ENCODE results near the gene KREMEN1. TPM values are rescaled to one million over a fixed set of nuclear protein-coding genes. Genes with fewer than 3 reads are reported as not detected.

Gene KREMEN1
- total RNA-seq, 1 donor from 2014 or later, result 10.7 TPM

DNA sequence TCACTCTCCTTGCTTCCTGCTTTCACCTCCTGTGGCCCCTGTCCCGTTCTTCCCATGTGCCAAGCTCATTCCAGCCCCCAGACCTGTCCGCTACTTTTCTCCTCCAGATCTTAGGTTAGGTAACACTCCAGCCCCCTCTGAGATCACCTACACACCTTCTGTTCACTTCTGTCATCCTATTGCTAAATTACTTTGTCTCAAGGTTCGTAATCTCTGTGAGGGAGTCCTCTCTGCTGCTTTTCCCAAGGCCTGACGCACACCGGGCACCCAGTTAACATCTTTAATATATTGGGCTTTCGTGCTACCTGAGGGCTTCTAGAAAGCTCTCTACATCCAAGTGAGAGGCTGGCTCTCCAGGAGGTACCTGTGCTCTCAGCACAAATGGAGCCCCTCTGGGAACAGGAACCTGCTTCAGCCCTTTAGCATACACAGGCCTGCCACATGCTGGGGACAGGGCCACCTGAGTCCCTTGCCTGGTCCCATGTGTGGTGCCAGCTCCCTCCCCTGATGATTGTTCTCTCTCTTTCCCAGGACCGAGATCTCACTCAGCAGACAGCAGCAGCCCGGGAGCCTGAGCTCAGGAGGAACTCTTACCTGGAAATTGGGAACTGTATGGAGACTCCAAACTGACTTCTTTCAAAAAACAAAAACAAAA is 19.7 kb upstream of the KREMEN1 start:
- H3K27ac ChIP-seq, result no peak overlapping the region
- no peaks in the 10 kb centered on the region for H3K27me3 ChIP-seq
- intact Hi-C loops (cut with DNase I), result no loop called here
- no peak overlapping the region for H3K4me3 ChIP-seq
- no peak for DNase-seq (ENCODE audit: low spot score in 2 of 2)
- TF ChIP-seq, protein P1, sequence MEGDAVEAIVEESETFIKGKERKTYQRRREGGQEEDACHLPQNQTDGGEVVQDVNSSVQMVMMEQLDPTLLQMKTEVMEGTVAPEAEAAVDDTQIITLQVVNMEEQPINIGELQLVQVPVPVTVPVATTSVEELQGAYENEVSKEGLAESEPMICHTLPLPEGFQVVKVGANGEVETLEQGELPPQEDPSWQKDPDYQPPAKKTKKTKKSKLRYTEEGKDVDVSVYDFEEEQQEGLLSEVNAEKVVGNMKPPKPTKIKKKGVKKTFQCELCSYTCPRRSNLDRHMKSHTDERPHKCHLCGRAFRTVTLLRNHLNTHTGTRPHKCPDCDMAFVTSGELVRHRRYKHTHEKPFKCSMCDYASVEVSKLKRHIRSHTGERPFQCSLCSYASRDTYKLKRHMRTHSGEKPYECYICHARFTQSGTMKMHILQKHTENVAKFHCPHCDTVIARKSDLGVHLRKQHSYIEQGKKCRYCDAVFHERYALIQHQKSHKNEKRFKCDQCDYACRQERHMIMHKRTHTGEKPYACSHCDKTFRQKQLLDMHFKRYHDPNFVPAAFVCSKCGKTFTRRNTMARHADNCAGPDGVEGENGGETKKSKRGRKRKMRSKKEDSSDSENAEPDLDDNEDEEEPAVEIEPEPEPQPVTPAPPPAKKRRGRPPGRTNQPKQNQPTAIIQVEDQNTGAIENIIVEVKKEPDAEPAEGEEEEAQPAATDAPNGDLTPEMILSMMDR (IDR thresholded peaks at IDR 0.05), result no peak
- H3K9me3 ChIP-seq, result no peaks in the 10 kb centered on the region
- H3K36me3 ChIP-seq, result peaks cover 27 to 31% of the 10 kb centered on the region in 2 donors
- H3K4me1 ChIP-seq, result no peaks in the 10 kb centered on the region

DNA sequence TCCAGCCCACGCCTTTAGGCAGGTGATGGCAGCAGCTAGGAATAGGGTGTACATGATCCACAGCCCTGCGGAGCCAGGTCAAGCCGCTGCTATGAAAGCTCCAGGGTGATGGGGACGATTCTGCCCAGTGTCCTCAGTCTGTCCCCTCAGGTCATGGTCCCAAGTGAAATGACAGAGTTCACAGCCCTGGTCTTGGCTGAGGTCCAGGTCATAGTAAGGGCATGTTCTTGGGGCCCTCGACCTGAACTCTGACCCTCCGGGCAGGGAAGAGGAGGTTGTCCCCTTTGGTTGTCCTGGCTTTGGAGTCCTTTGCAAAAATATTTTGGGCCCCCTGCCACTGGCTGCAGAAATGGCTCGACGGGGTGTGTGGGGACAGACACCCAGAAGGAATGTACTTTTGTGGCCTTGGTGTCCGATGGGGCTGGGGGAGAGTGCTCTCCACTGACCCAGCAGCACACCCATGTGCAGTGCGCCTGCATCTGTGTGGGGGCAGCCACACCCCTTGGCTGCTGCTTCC is 18.5 kb upstream of the KREMEN1 start:
- no peaks in the 10 kb centered on the region for H3K9me3 ChIP-seq
- no peaks in the 10 kb centered on the region for H3K27me3 ChIP-seq
- intact Hi-C loops (cut with DNase I), result no loop called here
- TF ChIP-seq, protein P1 (IDR thresholded peaks at IDR 0.05), result no peak
- no peak overlapping the region for H3K27ac ChIP-seq
- no peak overlapping the region for H3K4me3 ChIP-seq
- H3K4me1 ChIP-seq, result no peaks in the 10 kb centered on the region
- H3K36me3 ChIP-seq, result peaks cover 15 to 19% of the 10 kb centered on the region in 2 donors
- DNase-seq (ENCODE audit: low spot score in 2 of 2), result no peak

DNA sequence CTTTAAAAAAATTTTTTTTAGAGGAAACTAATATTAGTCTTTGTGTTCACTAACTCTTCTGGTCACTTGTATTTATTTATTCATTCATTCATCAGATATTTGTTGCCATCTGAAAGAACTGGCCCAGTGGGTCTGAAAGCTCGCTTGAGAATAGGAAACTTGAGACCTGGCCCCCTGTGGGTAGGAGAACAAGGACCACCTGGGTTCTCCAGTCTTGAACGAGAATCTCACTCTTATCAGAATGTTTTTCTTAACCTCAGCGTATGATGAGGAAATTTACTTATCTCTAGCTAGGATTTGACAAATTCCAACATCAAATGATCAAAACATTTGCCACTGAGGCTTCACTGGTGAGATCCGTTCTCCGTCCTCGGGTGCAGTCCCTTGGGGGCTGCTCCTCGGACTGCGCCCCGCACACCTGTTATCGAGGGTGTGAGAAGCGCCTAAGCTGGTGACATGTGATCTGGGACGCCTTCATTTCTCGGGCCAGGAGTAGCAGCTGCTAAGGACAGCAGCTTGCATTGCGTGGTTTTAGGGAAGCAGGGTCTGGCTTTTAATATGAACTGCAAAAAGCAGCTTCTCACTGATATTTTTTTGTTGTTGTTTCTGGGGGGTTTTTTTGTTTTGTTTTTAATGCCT is 17.5 kb upstream of the KREMEN1 start:
- intact Hi-C loops (cut with DNase I), result no loop called here

DNA sequence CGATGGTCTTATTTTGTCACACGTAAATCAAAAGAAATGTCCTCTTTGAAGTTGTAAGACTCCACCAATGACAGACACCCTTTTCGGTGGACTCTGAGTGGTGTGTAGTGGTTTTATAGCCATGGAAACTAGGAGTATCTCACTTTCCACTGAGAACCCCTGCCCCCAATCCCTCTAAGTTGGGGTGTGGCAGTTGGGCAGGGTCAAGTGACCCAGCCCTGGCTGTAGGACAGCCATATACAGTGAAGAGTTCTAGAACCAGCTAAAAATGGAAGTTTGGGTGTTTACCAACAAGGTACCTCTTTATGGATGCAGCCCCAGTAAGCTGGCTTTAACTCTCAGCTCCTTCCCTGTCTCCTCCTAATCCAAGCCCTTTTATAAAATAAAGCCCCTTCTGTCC is 16.4 kb upstream of the KREMEN1 start:
- no peak for DNase-seq (ENCODE audit: low spot score in 2 of 2)
- H3K36me3 ChIP-seq, result no peaks in the 10 kb centered on the region
- intact Hi-C loops (cut with DNase I), result no loop called here
- no peak overlapping the region for H3K4me3 ChIP-seq
- TF ChIP-seq, protein P1 (IDR thresholded peaks at IDR 0.05), result no peak
- H3K4me1 ChIP-seq, result no peaks in the 10 kb centered on the region
- H3K9me3 ChIP-seq, result no peaks in the 10 kb centered on the region
- H3K27ac ChIP-seq, result no peak overlapping the region
- H3K27me3 ChIP-seq, result no peaks in the 10 kb centered on the region

More for the DNA sequence above, 17.5 kb upstream of the KREMEN1 start:
- Histone ChIP-seq H3K9me3 (no peaks in the 10 kb centered on the region), H3K27me3 (no peaks in the 10 kb centered on the region), H3K4me1 (no peaks in the 10 kb centered on the region), H3K27ac (no peak overlapping the region), H3K36me3 (peaks cover 5 to 9% of the 10 kb centered on the region in 2 donors), H3K4me3 (no peak overlapping the region)
- TF ChIP-seq, protein P1 (IDR thresholded peaks at IDR 0.05), result no peak
- no peak for DNase-seq (ENCODE audit: low spot score in 2 of 2)

DNA sequence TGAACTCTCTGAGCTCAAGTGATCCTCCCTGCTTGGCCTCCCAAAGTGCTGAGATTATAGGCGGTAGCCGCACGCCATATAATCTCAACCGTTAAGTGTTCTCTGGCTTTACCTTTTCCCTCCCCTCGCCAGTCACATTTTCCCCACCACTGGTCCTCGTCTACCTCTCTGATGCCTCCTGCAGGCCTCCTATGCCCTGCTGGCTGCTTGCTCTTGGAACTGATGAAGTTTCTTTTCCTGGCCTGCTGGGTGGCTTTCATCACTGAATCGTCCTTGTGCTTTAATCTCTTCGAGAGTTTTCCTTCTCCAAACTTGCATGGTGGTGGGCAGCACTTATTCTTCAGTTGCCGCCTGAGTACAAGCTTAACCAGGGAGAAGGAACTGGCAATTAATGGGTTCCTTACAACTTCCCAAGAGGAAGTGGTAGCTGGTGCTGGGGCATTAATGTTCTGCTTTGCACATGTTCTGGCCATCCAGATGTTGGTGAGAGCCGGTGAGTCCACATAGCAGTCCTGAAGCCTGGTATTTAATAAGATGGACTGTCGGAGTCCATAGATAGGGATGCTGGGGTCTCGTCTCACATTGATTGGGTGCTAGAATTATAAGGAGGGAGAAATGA is 12.5 kb upstream of the KREMEN1 start:
- Histone ChIP-seq H3K27me3 (no peaks in the 10 kb centered on the region), H3K9me3 (no peaks in the 10 kb centered on the region), H3K4me3 (no peak overlapping the region), H3K27ac (no peak overlapping the region), H3K4me1 (no peaks in the 10 kb centered on the region), H3K36me3 (no peaks in the 10 kb centered on the region)
- intact Hi-C loops (cut with DNase I), result no loop called here
- no peak for DNase-seq (ENCODE audit: low spot score in 2 of 2)
- TF ChIP-seq, protein P1 (IDR thresholded peaks at IDR 0.05), result no peak

Data from ascending aorta (tissue), 2 donors.